ENCODE results near the gene FYB1.

Gene FYB1

GRCh38 chr5:39160576-39161213, 58.7 kb downstream of the FYB1 start:
- no peak for DNase-seq (ENCODE audit: low read depth, low spot score)

DNA sequence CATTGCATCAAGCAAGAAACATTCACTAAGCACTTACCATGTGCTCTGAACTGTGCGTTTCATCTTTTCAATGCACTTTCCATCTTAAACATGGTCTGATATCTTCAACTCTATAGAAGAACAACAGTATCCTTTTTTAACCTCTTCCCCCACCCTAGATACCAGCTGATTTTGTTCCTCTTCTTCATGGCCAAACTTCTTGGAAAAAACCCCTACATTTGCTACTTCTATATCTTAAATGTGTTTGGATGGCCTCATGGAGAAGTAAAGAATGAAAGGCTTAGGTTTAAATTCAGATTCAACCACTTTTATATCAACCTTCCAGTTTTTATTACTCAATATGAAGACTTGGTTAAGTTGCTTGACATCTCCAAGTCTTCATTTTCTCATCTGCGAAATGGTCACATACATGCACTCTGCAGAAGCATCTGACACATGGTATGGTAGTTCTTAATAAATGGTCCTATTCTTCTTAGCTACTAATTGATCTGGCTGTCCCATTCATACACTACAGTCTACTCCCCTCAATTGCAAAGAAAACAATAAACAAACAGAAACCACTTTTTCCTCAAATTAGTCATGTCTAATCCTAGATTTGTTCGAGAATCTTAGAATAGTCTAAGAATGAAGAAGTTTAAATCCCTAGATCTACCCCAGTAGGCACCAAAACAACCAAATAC, 59.4 kb downstream of the FYB1 start:
- no peak for DNase-seq (ENCODE audit: low read depth, low spot score)

GRCh38 chr5:39158786-39159185, 60.6 kb downstream of the FYB1 start:
- no peak for DNase-seq (ENCODE audit: low read depth, low spot score)

DNA sequence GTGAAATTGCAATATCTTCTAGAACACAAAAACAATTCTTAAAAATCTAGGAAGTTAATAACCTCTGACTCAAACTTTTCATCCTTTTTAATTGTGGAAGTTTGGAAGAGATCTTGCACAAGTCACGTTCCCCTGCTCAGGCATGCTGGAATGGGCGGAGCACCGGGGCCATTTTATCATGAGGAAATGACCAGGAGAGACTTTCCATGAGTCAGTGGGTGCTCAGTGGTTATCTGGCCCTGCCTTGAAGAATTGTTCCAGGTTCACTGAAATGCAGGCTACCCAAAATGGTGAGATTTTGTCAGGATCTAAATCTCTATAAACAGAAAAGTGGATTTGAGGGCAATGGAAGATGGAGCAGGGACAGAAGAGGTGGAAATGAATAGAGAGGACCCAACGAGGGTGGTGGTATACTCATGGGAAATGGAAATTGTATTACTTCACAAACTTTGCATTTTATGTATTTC, 61.2 kb downstream of the FYB1 start:
- DNase-seq (ENCODE audit: low read depth, low spot score) = no peak

DNA sequence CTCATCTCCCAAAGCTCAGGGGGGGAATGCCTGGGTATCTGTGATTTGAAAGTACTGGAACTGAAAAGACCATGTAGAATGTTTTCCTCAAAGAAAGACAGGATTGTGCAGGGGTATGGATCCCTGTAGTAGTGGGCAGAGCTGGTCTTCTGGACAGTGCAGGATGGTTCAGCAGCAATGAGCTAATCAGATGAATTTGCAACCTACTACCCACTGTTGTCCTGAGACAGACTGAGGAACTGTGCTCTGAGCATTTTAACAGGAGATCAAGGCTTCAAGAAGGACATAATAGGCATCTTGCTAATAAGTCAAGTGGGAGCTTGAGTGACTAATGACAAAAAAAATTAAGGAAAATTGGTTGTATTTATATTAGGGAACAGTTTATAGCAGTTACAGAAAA, 61.7 kb downstream of the FYB1 start:
- DNase-seq (ENCODE audit: low read depth, low spot score) = no peak

GRCh38 chr5:39156082-39156481, 63.3 kb downstream of the FYB1 start:
- no peak for DNase-seq (ENCODE audit: low read depth, low spot score)

GRCh38 chr5:39151745-39152144, 67.6 kb downstream of the FYB1 start:
- no peak for DNase-seq (ENCODE audit: low read depth, low spot score)

DNA sequence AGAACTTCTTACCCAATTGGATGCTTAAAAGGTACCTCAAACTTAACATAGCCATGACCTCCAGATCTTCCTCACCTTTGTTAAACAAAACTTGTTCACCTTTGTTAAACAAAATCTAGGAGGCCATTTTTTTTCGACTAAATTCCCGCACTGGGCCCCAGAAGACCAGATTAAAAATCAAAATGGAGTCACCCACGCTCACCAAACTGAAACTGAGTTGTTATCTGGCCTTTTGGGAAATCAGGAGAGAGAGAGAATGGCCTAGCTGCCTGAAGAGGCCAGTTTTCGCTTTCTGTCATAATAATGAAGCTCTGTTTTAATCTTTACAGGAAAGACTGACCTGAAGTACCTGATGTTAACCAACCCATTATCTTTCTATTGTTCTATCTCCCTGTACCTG, 69.4 kb downstream of the FYB1 start:
- no peak for DNase-seq (ENCODE audit: low read depth, low spot score)

DNA sequence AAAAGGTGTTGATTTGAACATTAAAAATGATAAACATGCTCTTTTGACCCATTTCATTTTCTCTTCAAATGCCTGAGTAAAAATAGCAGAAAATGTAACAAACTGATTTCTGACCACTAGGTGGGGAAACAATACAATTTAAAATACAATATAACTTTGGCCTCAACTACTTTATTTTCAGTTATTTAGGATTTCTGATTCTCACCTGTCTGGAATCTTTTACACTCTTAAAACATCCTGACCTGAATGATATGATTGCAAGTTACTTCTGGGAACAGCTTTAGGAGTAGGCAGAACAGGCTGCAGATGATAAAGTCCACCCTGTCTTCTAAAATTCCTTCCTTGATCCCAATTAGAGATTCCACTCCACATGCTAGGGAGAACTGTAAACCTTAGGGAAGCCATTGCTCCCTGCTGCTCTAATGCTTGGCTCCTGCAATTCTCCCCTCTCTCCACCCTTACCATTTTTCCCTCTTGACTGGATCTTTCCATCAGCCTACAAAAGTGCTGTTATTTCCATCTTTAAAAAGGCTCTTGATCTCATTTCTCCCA, 70.3 kb downstream of the FYB1 start:
- no peak for DNase-seq (ENCODE audit: low read depth, low spot score)

DNA sequence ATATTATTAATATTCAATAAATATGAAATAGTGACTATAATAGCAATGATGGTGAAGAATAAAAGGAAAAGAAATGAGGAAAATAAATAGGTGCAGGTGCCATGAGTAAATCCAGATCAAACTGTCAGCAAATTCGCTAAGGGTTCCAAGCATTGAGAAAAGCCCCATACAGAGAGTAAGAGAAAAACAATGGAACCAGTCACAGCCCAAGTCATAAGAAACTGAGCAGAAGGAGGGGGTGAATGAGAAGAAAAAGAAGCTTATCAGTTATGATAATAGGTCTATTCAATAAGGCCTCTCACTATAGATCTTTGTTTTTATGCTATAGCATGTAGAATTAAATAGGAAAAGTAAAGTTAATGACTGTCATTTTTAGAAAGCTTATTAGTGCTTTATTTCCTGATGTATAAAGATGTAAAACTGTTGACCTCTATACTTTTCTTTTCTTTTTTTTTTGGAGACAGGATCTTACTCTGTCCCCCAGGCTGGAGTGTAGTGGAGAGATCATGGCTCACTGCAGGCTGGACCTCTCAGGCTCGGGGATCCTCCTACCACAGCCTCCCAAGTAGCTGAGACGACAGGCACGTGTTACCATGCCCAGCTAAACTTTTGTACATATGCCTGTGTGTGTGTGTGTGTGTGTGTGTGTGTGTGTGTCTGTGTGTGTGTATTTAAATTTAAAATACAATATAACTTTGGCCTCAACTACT, 72.4 kb downstream of the FYB1 start:
- no peak for DNase-seq (ENCODE audit: low read depth, low spot score)

DNA sequence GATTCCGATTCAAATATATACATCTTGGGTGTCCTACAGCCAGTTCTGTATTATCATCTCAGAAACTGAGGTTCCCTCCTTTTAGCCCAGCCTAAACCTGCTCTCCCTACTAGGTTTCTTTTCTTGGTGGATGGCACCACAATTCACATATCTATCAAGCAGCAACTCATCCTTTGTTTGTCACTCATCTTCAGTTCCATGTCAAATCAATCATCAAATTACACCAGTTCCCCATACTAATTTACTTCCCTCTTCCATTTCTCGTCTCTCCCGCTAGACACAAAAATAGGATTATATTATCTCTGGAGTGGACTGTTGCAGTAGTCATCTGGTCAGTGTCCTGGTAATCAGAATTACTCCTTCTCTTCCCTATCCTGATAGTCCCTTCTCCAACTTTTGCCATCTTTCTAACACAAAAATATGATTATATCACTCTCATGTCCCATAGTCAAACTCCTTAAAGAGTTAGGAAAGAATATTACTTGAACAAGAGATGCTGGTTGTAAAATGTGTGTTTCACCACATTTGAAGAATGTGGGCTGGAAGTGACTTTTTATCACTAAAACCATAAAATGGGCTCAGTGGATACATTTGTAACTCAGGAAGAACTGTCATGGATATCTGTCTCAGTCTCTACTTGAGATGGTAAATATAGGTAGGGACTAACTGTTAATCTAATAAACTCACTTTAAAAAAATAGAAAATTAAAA, 76.1 kb downstream of the FYB1 start:
- no peak for DNase-seq (ENCODE audit: low read depth, low spot score)

DNA sequence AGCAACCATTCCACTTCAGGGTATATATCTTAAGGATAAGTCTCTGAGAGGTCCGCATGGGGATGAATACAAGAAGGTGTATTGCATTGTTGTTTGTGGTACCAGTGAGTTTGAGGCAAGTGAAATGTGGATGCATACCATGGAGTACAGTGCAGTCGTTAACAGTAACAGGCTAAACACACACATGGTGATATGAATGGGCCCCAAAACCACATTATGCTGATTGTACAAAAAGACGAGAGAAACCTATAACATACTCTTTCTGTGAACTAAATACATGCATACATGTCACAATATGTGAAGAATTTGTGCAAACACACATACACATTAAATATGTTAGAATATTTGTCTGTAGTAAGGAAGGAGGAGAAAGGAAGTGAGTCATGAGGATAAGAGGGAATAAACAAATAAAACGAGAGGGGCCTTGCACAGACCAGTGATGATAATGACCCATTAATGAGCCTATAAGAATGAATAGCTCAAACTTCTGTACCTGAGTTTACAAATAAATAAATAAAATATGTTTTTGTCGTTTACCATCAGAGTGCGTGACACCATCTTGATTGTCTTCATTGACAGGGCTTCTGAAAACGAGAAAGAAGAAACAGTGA, 78.7 kb downstream of the FYB1 start:
- DNase-seq (ENCODE audit: low read depth, low spot score) = no peak

- no peak for DNase-seq (ENCODE audit: low read depth, low spot score)
Observed at GRCh38 chr5:39138892-39139291, 80.5 kb downstream of the FYB1 start.

DNA sequence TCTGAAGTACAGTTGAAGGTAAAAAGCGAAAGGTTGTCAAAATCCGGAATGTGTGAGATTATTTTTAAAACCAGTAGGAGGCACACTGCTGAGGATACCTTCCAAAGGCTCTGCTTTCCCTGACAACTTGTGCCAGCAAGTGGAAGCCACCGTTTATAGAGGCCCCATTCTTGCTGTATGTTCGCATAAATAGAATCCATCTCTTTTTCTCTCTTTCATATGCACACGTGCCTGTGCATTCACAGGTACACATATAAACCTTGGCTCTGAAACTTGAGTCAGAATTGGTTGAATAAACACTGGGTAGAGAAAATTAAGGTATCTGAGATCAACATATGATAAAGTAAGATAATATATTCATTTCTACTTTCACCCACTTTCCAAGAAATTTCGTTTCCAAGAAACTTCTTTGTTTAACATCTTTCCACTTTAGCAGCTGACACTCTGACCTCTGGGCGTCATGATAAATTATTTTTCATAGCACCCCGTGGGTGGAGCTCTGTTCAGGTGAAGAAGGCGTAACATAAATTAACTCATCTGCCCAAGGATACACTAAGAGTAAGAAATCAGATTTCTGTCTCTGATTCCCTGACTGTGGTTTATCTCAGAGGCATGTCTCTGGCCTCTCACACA, 81.4 kb downstream of the FYB1 start:
- no peak for DNase-seq (ENCODE audit: low read depth, low spot score)

GRCh38 chr5:39137391-39137790, 82.0 kb downstream of the FYB1 start:
- DNase-seq (ENCODE audit: low read depth, low spot score) = no peak

- no peak for DNase-seq (ENCODE audit: low read depth, low spot score)
Observed at GRCh38 chr5:39132792-39133191, 86.6 kb downstream of the FYB1 start.

DNA sequence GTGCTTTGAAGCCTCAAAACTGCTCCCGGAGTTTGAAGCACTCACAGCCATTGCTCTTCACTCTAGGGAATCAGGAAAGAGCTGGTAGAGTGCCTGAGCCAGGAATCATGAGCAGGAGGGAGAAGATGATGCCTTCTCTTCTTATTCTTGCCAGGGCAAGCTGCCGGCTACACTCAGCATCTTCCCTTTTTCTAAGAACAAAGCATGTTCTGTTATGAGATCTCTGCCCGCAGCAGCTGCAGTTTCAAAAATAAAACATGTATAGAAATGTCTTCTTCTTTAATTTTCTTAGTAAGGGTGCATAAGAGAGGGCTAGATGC, 87.3 kb downstream of the FYB1 start:
- no peak for DNase-seq (ENCODE audit: low read depth, low spot score)

- no peak for DNase-seq (ENCODE audit: low read depth, low spot score)
Observed at GRCh38 chr5:39131210-39132127, 87.9 kb downstream of the FYB1 start.

DNA sequence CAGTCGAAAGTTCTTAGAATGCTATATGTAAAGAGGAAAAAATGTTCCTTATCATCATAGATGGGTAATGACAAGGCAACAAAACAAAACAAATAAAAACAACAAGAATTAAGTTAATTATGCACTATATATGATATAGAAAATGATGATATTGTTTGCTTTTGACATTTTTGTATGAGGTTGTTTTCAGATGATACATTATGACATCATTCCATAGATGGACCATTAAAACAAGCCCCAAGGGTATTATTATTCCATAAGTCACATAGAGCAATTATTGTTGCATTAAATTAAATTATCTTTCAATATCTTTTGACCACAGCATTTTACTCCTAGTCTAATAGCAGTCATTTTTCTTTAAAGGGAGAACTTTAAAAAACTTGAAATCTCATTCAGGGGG, 88.6 kb downstream of the FYB1 start:
- no peak for DNase-seq (ENCODE audit: low read depth, low spot score)

DNA sequence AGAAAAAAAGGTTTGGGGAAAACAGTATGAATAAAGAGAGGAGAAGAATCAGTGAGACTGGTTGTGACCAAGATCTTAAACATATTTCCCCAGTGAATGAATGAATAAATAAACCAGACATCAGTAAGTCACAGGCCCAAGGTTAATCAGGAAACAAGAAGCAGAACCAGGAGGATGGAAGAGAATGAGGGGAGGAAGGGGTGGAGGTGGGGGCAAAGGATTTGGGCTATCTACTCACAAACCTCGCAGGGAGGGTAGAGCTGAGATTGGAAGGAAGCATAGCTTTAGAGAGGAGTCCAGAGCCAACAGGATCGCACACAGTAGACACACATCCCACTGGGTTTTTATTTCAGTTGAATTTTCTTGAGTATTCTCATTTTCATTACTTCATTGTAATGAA, 97.4 kb downstream of the FYB1 start:
- no peak for DNase-seq (ENCODE audit: low read depth, low spot score)
